DMS 273 treated with DMSO at 0.1 percent for 48 hours (cell line): ENCODE data around the gene SH3TC2.
"Not testable (repeated sequence)": the region's sequence is repeated elsewhere in the genome, so short reads cannot be mapped to it uniquely, and the experiment has no call there.

Source experiments
- DNase-seq: peaks from one replicate; lab custom pipeline; 2025; lab: John Stamatoyannopoulos, UW

SH3TC2 gene

DNA sequence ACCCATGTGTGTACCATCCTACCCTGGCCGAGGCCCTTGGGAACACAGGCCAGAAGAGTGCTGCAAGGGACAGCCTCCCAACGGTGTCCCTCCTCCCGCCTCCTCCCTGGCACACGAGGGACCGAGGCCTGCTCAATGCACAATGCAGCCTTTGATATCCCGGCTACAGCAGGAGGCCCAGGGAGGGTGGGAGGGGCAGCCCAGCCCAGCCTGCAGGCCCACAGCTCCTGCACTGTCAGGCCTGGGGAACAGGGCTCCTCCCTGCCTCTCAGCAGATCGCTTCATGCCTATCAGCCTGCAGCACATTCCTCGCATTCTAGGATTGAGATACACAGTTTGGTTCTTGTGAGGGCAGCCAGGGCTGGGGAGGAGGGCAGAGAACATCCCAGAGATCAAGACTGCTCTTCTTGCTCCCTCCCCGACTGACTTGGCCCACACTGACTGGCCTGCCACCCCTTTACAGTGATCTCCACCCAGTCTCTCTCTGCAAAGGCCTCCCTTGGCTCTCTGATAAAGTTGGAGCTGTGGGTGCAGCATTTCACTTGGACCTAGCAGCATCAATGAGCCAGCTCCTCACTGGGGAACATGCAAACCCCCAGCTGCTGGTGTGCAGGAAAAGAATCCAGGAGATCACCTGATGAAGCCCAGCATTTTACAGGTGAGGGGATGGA is at the start of gene SH3TC2:
Gene SH3TC2, minus strand, starts transcription at position 46 of the 671 bp plus-strand sequence. Its CDS starts 40 bp downstream, at position 6.
- DNase-seq, result no peak

DNA sequence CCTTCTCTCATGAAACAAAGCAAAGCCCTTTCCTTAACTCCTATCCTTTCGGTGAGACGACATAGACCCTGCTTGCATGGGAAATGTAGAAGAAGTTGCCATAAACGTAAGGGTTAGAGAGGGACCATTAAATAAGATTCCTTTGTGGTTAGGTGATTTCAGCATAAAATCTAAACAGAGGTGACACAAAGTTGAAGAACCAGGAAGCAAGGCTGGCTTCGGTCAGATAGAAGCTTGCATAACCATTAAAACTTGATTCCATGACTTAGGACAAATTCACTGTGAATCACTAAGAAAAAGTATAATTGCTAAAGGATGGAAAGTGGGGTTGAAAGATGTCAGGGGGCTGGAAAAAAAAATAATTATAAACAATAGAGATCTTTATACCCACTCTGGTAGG is 47.5 kb upstream of the SH3TC2 start:
- no peak for DNase-seq

DNA sequence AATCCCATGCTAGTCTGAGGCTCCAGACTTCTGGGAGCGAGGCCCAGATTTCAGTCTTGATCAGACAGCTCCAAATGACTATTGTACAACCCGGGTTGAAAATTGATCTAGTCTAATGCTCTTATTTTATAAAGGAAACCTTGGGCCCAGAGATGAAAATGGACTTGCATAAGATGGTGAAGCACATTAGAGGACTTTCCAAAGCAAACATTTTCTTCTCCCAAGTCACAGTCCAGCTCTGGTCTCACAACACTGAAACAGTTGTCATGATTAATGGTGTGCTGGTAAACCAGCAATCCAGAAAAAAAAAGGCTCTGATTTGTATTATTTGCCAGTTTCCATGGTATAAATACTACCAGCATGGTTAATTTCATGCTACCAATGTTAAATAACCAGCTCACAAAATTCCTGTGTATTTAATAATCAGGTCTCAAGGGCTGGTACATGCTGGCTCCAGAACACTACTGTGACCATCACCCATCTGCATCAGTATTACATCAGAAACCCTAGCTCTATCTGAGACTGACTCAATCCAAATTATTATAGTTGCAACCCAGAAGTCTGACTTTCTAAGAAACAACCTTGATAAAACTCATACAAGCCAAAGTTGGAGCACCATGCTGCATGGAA is 45.9 kb upstream of the SH3TC2 start:
- no peak for DNase-seq

DNA sequence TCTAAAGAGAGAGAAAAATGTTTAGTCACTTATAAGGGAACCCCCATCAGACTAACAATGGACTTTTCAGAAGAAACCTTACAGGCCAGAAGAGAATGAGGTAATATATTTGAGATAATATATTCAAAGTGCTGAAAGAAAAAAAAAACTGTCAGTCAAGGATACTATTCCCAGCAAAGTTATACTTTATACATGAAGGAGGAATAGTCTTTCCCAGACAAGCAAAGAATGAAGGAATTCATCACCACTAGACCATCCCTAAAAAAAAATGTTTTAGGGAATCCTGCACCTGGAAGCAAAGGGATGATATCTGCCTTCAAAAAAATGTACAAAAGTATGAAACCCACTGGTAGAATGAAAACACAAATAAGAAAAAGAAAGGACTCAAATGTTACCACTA is 37.5 kb upstream of the SH3TC2 start:
- no peak for DNase-seq

DNA sequence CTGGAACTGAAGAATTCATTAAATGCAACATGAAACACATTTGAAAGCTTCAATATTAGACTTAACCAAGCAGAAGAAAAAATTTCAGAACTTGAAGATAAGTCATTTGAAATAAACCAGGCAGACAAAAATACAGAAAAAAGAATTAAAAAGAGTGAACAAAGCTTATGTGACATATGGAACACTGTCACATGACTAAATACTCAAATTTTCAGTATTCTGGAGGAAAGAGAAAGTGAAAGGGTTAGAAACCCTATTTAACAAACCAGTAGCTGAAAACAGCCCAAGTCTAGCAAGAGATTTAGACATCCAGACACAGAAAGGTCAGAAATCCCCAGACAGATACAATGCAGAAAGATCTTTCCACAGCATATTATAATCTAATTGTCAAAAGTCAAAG is 37.1 kb upstream of the SH3TC2 start:
- no peak for DNase-seq

DNA sequence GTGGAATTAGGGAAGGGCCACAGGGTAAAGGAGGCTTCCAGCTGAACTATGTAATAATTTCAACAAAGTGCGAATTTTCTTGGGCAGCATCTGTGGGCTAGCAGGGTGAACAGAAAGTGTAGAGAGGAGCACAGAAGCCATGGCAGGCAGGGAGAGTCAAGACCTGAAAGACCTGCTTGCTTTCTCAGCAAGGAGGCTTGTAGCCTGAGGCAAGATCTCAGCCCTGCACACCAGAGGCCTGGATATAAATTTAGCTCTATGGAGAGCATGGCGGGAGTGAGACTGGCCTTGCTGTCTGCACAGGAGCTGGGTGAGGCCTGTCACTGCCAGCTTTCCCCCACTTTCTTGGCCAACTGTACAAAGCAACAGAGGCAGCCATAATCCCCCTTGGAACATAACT is 32.1 kb upstream of the SH3TC2 start:
- no peak for DNase-seq

DNA sequence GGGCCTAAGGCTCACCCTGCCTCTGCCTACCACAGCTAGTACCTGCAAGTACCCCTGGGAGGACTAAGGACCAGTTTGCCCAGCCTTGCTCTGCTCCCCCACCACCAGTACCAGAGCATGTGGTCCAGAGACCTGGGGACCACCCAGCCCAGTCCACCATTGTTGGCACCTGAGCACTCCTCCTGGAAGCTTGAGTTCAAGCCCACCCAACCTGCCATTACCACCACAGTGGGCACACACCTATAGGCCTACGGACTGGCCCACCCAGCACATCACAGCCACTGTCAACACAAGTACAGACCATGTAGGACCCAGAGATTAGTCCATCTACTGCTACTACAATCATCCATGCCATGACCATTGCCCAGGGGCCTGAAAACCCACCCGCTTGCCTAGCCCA is 30.8 kb upstream of the SH3TC2 start:
- DNase-seq, result no peak

DNA sequence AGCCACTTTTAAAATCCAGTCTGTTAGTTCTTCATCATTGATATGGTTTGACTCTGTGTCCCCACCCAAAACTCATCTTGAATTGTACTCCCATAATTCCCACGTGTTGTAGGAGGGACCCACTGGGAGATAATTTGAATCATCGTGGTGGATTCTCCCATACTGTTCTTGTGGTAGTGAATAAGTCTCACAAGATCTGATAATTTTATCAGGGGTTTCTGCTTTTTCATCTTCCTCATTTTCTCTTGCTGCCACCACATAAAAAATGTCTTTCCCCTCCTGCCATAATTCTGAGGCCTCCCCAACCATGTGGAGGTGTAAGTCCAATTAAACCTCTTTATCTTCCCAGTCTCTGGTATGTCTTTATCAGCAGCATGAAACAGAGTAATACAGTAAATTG is 26.9 kb upstream of the SH3TC2 start:
- DNase-seq, result no peak

DNA sequence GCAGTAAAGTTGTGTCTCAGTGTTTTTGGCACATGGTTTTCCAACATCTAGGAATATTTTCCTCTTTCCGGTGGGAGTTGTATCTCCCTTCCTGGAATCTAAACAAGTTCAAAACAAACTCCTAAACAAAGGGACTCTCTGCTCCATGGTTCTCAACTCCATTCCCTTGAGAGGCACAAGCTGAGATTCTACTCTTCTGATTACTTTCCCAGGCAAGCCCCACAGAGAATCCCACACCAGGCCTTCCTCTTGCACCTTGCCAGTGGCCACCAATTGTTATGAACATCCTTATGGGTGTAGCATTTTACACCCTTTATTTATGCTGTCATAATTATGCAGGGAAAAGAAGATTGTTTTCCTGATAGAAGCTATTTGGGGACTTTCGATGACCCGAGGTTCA is 25.8 kb upstream of the SH3TC2 start:
- DNase-seq, result no peak

DNA sequence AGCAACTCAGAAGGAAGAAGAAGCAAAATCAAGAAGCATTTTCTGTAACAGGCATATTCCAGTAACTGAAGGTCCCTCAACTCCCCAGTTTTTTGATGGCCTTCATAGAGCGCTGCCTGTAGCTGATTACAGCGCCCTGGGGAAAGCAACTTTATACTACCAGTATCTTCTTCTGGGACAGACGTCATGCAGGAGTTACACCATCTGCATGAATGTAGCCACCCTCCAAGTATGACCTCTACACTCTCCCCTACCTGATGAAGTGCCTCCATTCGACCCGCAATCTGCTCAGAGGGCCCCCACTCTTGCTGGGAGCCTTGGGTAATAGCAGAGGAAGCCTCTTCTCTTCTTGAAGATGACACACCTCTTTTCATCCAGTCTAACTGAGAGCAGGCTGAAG is 21.0 kb upstream of the SH3TC2 start:
- DNase-seq, result no peak

DNA sequence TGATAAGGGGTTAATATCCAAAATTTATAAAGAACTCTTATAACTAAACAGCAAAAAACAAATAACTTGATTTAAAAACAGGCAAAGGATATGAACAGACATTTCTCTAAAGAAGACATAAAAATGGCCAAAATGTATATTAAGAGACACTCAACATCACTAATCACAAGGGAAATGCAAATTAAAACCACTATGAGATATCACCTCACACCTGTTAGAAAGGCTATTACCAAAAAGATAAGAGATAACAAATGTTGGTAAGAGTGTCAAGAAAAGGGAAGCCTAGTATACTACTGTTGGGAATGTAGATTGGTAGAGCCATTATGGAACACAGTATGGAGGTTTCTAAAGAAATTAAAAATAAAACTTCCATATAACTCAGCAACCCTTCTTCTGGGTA is 19.4 kb upstream of the SH3TC2 start:
- no peak for DNase-seq

DNA sequence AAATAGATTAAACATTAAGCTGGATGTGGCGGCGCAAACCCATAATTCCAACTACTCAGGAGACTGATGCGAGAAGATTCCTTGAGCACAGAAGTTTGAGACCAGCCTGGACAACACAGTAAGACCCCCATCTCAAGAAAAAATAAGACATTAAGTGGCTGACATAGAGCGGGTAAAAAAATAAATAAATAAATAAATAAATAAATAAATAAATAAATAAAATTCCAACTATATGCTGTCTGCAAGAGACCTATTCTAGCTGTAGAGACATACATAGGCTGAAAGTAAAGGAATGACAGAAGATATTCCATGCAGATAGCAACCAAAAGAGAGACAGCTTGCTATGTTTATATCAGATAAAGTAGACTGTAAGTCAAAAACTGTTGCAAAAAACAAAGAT is 17.4 kb upstream of the SH3TC2 start:
- DNase-seq, result no peak

DNA sequence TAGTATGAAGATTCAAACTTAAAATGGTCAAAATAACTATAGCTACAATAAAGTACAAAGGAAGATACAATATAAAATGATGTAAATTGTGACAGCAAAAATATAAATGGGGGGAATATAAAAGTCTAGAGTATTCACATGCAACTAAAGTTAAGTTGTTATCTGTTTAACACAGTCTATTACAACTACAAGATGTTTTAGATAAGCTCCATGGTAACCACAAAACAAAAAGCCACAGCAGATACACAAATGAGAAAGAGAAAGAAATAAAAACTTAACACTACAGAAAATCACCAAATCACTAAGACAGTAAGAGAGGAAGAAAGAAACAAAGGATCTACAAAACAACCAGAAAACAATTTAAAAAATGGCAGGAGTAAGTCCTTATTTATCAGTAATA is 17.0 kb upstream of the SH3TC2 start:
- DNase-seq, result no peak

DNA sequence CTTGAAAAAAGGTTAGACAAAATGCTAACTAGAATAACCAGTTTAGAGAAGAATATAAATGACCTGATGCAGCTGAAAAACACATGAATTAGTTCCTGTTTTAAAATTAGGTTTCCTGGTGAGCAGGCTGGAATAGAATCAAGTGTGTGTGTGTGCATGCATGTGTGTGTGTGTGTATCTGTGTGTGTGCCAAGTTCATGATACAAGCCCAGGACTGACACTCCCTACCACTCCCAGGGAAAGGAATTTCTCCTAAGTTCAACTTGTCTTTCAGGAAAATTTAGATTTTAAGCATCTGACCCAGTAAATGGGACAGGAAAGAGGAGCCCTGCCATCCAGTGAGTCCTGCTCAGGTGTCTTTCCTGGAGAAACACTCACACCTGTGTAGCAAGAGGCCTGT is 11.2 kb upstream of the SH3TC2 start:
- not testable (repeated sequence) for DNase-seq

DNA sequence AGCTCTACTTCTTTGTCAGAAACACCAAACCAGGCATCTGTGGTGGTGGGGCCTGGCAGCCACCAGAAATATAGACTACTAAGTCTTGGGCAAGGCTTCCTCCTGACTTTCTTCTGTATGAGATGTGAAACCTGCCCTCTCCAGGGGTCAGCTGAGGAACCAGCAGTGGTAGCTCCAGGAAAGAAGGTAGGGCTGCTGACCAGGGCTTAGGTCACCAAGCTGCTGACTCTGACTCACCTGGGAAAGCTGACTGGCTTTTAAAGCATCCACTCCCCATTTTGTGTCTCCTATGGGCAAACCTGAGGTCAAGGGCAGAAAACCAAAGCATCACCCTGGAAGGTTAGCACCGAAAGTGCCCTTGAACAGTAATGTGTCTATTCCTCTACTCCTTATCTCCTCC is 10.4 kb upstream of the SH3TC2 start:
- DNase-seq, result no peak

DNA sequence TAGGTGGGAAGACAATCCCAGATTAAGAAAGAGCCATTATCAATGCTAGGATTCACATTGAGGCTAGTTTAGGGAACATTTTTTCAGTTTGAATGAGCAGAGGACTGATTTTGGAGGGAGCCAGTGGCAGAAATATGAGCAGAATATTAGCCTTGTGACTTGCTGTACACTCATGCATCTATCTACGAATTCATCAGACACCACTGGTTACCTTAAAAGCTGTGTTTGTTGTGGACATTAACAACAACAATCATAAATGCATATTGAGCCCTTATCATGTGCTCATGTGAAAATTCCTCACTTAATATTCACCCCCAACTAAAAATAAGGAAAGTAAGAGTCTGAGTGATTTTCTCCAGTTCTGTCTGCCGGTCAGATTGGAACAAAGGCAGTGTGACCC is 9.9 kb upstream of the SH3TC2 start:
- no peak for DNase-seq

DNA sequence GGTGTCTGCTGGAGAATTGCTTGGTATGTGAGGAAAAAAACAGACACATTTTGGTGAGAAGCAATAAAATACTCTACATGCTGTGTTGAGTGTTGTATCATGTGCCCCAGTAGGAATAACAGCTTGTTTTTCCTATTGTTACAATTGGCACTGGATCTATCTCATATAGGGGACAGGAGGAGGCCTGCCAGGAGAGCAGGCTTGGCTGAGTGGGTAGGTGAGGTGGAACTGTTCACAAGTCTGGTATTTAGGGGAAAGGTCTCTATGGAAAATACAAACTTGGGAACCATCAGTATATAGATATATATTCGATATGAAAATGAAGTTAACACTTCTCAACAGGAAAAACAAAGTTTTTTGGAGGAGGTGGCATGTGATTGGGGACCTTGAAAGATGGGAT is 9.5 kb upstream of the SH3TC2 start:
- DNase-seq, result no peak

DNA sequence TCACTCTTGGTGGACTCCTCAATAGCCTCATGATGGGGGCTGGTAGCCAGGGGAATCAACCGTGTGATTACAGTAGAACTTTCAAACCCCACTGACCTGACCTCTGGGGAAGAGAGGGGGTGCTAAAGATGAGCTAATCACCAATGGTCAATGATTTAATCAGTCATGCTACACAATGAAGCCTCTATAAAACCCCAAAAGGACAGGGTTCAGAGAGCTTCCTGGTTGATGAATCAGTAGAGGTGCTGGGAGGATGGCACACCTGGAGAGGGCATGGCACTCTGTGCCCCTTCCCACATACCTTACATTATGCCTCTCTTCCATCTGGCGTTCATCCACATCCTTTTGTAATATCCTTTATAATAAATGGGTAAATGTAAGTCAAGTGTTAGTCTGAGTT is 8.9 kb upstream of the SH3TC2 start:
- DNase-seq, result no peak

DNA sequence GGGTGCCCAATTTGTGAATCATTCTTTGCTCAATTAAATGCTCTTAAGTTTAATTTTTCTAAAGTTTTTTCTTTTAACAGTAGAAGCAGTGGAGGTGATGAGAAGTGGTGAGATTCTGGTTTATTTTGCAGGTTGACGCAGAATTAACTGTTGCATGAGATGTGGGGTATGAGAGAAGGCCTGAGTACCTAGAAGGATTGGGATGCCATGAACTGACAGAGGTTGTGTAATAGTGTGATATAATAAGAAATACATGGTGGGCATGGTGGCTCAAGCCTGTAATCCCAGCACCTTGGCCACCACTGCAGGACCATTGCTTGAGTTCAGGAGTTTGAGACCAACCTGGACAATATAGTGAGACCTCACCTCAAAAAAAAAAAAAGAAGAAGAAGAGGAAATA is 8.4 kb upstream of the SH3TC2 start:
- DNase-seq, result no peak

DNA sequence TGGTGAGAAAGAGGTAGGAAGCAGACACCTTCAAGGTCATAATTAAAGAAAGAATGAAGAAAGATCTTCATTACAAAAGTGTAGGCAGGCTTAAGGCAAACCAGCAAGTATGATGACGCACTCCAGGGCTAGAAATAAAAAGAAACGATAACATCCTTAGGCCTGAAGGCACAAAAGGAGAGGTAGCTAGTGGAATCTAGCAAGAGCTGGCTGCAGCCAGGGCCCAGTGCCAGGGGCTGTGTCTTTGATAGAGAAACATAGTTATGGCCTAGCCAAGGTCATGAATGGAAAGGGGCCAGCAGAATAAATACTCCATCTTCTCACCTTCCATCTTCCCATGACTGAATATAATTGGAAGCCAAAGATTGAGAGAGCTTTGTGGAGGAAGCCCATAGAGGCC is 6.8 kb upstream of the SH3TC2 start:
- DNase-seq, result no peak

DNA sequence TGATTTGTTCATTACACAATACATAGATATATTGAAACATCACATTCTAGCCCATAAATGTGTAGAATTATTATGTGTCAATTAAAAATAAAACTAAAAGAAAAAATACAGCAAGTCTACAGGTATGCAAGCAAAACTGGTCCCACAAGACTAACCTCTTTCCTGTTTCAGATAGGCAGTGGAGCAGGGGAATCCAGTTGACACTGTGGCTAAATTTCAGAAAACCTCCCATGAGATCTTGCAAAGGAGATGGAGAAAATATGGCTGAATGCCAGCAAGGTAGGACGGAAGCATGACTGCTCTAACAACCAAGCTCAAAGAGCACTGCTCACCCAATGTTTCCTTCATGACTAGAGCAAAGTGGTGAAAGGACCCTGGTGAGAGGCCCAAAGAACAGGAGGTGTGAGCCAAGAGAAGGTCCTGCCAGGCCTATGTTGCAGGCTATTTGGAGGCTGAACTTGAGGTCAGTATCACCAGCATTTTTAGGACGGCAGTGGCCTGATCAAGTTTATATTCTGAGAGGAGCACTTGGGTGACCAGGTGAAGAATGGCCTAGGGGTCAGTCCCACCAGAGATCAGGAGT is 1.1 kb upstream of the SH3TC2 start:
- no peak for DNase-seq

DNA sequence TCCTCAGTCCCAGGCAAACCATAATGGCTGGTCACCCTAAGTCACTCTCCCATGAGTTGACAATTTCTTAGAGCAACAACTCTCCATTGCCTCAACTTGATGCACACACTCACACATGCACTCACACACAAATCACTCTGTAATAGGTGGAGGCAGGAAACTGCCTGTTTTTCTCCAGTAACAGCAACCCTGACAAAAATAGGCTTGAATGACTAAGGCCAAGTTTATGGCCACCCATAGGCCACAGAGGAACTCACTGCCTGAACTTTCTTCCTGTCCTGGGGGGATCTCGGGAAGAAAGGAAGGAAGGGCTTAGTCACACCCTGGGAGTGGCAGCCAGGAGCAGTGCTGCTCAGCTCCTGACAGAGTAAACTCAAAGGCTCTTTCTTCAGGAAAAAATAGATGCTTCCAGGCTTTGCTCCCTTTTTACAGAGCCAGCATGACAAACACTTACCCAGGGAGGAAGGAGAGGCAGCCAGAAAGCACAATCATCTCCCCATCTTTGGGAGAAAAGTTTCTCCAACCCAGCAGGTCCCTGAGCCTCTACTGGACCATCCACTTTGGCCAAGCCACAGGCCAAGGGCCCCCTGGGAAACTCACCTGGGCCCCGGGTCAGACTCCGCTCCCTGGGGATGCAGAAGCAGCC is 368 bp downstream of the SH3TC2 start:
- no peak for DNase-seq

DNA sequence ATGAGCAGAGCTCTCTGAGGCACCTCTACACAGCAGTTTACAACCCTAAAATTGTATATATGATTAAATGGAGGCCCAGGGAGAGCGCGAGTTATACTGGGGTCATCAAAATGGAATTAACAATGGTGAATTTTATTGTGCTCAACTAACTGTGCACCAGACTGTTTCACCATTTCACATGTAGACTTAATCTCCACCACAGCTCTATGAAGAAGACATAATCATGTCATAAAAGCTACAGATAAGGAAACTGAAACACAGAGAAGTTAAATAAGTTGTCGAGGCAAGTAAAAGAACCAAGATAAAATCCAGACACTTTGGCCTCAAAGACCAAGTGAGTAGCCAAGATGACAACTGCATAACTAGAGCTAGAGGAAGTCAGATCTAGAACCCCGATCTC is 1.5 kb downstream of the SH3TC2 start:
- no peak for DNase-seq
